Measurements from ENCODE around the gene CDK14.

DNA sequence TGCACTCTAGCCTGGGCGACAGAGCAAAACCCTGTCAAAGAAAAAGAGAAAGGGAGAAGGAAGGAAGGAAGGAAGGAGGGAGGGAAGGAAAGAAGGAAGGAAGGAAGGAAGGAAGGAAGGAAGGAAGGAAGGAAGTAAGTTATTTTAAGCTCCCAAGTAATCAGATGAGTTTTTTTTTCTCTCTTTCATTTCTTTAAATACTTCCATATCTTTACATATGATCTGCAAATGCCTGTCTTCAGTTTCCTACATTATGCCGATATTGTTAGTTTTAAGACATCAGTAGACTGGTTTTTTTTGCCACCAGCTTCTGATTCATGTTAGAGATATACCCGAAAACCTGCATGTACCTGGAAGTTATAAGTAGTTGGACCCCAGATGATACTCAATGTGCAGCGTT lies 495.5 kb downstream of the CDK14 start:
- TF ChIP-seq, protein P1, sequence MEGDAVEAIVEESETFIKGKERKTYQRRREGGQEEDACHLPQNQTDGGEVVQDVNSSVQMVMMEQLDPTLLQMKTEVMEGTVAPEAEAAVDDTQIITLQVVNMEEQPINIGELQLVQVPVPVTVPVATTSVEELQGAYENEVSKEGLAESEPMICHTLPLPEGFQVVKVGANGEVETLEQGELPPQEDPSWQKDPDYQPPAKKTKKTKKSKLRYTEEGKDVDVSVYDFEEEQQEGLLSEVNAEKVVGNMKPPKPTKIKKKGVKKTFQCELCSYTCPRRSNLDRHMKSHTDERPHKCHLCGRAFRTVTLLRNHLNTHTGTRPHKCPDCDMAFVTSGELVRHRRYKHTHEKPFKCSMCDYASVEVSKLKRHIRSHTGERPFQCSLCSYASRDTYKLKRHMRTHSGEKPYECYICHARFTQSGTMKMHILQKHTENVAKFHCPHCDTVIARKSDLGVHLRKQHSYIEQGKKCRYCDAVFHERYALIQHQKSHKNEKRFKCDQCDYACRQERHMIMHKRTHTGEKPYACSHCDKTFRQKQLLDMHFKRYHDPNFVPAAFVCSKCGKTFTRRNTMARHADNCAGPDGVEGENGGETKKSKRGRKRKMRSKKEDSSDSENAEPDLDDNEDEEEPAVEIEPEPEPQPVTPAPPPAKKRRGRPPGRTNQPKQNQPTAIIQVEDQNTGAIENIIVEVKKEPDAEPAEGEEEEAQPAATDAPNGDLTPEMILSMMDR (IDR thresholded peaks at IDR 0.05; ENCODE audit: control extremely low read depth in 1 of 3, insufficient read depth in 1 of 3, low read depth in 1 of 3, low read length in 3 of 3) = no peak
- TF ChIP-seq SUZ12 (IDR thresholded peaks at IDR 0.05; ENCODE audit: low read length) = no peak
- no peak for TF ChIP-seq HDAC2 (IDR thresholded peaks at IDR 0.05; ENCODE audit: borderline replicate concordance in 1 of 2, low read depth in 2 of 2, low read length in 2 of 2)
- TF ChIP-seq, protein P2, sequence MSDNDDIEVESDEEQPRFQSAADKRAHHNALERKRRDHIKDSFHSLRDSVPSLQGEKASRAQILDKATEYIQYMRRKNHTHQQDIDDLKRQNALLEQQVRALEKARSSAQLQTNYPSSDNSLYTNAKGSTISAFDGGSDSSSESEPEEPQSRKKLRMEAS (IDR thresholded peaks at IDR 0.05) = no peak
- TF ChIP-seq PHF8 (conservative IDR thresholded peaks at IDR 0.05; ENCODE audit: low read depth, low read length) = no peak
- TF ChIP-seq RNF2 (IDR thresholded peaks at IDR 0.05; ENCODE audit: borderline replicate concordance, low read depth, low read length, missing control alignments, poor library complexity, severe bottlenecking) = no peak
- TF ChIP-seq CHD2 (IDR thresholded peaks at IDR 0.05; ENCODE audit: low read length) = no peak
- TF ChIP-seq RFX5 (IDR thresholded peaks at IDR 0.05; ENCODE audit: borderline replicate concordance, low read depth, low read length) = no peak
